ENCODE measurements around the gene GREM2.

The GREM2 gene

DNA sequence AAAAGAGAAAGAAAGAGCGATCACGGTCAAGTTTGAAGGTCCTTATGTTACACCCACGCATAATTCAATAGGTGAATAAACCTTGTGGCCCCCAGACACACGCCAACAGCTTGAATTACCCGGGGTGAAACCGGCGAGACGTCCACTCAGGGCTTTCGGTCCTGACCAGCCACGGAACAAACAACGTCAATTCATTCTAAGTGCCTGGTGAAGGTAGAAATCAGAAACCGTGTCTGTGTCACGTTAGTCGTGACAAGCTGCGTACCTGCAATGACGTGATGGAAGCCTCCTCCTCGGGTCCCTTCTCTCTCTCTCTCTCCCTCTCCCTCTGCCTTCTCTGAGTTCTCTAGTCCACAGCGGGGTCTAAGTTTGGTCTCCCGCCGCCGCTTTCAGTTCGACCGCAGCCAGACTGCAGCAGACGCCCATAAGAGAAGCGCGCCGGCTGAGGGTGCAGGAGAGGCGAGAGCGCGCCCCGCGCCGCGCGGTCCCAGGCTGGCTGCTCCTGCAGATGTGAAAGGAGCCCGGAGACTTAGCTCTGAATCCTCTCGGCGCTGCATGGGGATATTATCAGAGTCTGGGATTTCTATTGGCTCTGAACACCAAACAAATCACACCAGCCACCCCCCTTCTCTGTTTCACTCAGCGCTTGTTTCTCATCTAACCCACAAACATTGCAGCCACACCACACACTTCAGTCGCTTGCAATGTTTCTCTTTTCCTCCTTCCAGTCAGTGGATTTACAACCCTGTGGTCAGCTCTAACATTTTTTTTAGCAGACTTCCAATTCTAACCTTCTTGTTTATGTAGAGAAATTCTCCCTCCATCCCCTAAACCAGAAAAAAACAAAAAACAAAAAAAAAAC, at the start of gene GREM2:
GREM2 (minus strand) TSS at position 537 of the 862 bp plus-strand sequence. CDS start 118,680 bp downstream, outside the sequence.
- peak; percentile 98 for DNase-seq

DNA sequence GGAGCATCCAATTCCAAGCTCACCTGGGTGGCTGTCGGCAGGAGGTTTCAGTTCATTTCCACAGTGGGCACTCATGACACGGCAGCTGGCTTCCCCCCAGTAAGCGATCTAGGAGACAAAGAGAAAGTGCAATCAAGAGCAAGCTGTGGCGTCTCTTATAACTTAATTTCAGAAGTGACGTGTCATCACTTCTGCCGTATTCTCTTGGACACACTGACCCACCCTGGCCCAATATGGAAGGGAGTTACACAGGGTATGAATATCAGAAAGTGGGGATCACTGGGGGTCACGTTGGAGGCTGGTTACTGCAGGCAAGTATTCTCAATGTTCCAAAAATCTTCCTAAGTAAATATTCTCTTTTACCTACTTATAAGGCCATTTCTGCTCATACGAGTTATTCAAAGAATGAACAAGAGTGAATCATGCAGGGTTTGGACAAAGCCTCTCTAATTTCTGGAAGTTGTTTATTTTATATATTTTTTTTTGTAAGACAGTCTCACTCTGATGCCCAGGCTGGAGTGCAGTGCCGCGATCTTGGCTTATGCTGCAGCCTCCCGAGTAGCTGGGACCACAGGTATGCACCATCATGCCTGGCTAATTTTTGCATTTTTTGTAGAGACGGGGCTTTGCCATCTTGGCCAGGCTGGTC, 46.5 kb upstream of the GREM2 start:
- peak; percentile 70 for DNase-seq

DNA sequence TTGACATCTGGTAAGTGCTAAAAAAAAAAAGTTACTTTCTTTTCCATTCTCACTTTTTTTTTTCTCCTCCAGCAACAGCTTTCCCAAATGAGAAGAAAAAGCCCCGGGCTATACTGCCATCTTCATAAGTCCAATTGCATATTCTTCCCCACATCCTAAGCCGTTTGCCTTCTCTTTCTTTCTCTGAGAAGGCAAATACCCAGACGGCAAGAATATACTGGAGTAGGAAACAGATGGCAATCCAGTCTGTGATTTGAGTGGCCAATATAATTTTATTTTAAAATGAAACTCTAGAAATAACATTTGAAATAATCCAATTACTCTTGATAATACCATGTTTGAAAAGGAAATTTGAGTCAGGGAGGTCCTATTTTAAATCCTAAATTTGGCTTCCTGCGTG, 44.6 kb upstream of the GREM2 start:
- DNase-seq, result no peak

DNA sequence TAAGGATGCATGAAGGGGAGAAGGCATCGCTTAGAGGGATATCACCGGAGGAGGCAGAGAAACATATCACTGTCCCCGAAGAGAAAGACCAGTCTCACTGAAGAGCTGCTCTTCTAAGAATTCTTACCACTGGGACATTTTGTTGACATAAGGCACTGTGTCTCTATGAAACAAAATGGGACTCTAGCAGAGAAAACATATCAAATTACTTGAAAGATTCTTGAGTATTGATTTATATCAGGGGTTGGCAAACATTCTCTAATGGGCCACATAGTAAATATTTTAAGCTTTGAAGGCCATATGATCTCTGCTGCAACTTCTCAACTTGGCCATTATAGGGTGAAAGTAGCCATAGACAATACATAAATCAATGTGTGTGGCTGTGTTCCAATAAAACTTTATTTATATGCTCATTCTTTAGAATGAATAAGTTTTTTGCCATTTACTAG, 41.0 kb upstream of the GREM2 start:
- DNase-seq, result no peak

DNA sequence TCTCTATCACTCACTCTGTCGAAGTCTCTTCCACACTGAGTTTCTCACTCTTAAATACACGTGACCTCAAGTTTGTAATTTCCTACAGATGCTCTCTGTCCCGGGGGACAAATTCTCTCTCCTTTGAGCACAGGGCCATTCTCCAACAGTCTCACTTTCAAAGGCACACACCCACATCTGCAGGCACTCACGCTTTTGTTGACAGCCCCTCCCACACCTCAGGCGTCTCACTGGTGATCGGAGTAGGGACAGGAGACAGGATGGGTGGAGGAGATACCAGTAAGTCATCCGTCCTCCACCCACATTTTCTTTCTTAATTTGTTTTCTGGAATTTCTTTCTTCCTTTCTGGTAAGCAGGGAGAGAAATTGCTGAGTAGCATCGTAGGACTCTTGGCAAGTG, 40.6 kb upstream of the GREM2 start:
- DNase-seq, result peak; percentile 31

DNA sequence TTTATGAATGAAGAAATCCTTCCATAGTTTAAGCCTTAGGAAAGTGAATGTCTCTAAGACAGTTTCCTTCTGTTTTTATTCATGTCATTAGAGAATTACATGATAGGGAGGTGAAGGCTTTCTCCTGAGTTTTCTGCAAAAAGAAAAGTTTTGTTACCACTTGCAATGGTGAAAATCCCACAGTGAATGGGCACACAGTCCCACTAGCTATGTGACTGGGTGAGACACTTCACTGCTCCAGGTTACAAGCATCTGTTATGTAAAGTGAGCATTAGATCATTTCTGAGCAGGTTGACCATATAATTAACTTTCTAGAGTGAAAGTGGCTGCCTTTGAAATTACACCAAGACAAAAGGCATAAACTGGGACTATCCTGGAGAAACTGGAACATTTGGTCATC, 38.9 kb upstream of the GREM2 start:
- DNase-seq, result no peak

DNA sequence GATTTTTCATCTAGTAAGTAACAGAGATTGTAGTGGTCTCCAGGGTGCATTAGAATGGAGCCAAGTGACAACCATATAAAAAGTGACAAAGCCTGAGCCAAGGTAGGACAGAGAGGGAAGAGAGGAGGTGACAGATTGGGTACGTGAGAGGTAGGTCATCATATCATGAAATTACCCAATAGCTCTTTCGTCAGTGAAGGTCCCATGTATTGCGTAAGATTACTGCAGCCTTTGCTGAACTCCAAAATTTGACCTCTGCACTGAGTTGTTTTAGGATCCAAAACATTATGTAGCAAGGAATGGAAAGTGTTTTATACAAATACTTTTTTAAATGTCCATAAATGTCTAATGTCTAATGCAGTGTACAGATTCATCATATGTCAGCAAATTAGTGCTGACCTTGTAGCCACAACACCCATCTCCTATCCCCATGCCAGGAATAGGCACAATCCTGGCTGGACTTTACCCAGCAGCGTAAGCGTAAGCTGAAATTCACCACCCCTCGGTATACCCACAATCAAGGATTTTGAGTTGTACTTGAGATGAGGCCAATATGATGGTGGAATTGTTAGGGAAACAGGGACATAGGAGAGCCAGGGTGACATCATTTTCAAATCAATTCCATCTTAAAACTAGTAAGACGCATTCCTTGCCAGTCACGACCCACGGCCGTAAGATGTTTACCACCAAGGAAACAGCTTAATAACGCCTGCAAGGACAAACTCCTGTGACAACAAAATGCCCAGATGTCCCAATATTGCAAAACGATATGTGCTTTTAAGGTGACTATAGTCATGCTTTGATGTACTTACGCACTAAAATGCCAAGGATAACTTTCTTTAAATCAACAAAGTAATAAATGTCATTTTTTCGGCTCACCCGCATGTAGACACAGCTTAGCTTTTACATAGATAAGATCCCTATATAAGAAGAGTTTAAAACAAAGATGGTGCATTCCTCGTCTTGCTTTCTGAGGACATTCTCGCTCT, 38.1 kb upstream of the GREM2 start:
- no peak for DNase-seq

DNA sequence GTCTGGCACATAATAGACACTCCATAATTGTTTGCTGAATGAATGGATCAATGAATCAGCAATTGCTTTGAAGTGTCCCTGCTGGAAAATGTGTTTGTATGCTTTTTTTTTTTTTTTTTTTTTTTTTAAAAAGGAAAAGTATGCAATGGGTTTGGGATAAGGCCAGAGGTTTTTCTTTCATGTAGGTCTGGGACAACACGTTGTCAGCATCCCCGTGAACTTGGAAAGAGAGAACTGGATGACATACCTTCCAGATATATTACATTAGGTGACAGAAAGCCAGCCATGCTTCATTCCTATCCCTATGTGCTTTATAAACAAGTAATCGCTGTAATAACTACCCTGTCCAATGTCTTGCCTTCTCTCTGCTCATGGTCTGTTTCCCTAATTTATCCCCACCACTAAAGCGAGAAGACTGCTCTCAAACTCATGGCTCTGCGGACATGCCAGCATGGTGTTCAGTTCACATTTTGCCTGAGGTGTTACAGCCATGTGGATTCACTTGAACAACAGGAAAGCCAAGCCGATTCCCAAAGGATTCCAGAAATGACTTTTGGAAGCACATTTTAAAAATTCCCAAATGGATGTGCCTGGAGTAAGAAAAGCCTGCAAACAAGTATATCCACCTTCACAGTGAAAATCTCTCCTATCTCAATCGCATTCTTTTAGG, 34.8 kb upstream of the GREM2 start:
- DNase-seq, result no peak

DNA sequence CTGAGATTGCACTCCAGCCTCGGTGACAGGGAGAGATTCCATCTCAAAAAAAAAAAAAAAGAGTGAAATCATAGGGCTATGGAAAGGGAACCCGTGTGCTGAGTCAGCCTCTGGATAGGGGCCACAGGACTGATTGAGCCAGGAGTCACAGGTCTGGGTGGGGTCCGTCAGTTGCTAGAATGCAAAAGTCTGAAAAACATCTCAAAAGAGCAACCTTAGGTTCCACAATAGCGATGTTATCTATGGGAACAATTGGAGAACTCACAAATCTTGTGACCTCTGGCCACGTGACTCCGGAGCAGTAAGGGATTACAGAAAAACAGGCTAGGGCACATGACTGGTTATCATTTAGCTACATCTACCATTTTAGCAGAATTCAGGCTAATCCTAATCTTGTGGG, 32.8 kb upstream of the GREM2 start:
- no peak for DNase-seq

DNA sequence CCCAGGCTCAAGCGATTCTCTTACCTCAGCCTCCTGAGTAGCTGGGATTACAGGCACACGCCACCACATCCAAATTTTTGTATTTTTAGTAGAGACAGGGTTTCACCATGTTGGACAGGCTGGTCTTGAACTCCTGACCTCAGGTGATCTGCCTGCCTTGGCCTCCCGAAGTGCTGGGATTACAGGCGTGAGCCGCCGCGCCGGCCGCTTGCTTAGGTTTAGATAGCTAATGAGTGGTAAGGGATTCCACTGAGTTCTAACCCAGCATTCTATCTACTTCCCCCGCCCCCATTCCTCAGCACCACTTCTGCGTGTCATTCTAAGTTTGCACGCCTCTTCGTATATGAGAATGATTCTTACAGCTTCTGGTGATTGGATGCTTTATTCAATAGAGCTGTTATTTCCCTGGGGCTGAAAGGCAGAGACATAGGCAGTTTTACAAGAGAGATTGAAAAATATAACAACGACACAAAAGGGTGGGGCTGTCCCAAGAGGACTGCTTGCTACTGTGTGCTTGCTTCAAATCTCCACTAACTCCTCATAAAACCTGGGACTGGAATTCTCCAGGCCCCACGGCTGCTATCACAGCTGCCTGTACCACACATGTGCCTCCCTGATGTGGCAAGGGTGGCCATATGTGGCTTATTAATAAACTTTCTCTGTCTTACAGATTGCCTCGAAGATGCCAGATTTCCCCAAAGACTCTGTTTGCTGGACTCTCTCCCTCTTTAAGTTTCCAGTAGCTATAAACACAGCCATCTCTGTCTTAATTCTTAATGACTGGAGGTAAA, 23.7 kb upstream of the GREM2 start:
- no peak for DNase-seq

DNA sequence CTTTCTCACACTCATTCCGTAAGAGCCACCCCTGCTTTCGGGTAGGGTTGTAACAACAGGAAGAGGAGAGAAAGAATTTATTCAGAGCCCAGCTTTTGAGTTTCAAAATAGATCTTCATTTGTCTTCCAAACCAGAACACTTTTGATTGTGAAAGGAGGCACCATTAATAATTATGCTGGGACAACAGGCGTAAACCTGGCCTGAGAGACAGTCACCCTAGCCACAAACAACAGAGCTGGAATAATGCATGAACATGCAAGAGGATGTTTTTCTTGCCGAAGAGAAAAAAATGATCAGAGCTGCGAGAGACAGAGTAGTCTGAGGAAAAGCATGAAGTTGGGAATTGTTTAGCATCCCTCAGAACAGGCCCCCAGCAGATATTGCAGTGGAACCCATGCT, 18.5 kb upstream of the GREM2 start:
- DNase-seq, result no peak

DNA sequence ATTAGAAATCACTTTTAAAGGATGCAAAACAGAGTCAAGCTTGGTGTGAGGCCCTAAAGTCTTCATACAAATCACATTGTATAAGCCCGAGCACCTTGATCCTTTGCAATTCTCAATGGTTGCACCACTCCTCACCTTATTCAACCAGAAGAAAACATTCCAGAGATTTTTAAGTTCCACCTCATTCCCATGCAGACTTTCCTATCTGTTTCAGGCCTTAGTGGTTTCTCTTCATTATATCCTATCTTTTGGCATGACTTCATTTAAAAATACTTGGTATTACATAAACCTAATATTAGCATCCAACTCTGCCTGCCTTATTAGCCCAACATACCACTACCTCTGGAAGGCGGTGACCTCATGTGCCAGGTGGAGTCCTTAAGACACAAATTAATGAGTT, 9.3 kb upstream of the GREM2 start:
- no peak for DNase-seq

DNA sequence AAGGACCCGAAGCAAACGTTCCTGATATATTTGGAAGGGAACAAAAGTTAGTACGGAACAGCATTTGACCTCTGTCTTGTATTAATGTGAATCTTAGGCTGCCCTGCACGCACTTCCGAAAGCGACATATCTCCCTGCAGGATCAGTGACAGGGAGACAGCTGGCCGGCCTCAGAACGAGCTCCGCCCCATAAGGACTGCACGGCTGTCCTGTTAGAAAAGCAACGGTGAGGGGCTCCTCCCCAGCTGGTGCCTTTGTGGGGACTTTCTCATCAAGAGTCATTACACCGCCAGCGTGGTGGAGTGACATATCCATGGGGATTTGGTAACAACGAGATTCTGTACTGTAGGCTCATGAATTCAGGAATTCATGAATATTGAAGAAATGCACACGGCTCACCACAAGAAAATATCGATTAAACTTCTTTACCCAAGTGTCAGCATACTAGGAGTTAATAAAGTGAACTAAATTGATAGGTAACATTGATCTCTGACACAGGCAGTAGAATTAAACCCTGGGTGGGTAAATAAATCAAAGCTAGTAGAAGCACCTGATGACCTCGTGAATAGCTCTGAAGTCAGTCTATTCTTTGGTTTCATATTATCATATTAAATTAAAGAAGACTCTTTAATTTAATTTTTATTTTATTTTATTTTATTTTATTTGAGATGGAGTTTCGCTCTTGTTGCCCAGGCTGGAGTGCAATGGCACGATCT, 8.1 kb upstream of the GREM2 start:
- DNase-seq, result no peak

DNA sequence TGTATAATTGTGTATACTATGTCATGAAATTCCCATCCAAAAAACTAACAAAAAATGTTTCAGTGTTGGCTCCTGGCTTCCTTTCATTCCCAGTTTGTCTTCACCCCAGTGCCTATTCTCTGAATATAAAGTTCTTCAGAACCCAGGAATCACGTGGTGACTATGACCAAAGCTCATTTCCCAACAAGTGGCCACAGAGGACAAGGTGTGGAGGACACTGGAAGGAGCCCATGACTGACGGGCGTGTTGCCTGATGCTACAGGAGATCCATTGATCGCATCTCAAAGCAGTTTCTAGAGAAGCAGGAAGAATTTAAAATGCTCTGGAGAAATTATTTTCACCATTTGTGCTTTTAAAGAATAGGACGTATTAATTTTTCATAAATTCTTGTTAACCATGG, 7.4 kb upstream of the GREM2 start:
- no peak for DNase-seq

DNA sequence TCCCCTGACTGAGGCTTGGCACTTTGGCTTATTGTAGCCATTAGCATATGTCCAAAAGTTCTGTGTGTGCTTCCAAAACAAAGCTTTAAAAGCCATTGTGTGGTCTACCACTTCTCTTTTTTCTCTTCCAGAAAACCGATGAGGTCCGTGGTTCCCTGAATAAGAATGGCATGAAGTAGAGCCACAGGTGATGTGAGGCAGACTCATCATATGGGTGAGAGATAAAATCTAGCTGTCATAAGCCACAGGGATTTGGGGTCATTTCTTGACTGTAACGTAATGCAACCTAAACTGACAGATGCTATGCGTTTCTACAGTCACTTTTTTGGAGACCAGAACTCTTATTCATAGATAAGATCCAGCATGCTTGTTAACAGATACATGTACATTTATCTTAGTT, 7.0 kb upstream of the GREM2 start:
- DNase-seq, result no peak

DNA sequence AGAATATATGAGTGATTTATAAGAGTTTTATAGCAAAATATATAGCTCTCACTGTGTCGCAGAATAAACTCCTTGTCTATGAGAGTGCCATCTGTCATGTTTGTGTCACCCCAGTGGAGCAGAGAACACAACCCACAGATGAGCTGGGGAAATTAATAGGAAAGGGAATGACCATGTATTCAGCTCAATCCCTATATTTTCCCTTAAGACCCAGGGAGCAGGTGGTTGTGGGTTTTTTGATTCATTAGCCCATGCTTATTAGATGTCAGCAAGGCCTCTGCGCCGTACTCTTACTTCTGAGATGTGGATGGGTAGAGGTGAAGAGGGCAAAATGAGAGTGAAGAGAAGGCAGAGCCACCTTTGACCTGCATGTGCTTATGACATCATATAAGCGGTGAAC, 4.1 kb upstream of the GREM2 start:
- DNase-seq, result no peak

DNA sequence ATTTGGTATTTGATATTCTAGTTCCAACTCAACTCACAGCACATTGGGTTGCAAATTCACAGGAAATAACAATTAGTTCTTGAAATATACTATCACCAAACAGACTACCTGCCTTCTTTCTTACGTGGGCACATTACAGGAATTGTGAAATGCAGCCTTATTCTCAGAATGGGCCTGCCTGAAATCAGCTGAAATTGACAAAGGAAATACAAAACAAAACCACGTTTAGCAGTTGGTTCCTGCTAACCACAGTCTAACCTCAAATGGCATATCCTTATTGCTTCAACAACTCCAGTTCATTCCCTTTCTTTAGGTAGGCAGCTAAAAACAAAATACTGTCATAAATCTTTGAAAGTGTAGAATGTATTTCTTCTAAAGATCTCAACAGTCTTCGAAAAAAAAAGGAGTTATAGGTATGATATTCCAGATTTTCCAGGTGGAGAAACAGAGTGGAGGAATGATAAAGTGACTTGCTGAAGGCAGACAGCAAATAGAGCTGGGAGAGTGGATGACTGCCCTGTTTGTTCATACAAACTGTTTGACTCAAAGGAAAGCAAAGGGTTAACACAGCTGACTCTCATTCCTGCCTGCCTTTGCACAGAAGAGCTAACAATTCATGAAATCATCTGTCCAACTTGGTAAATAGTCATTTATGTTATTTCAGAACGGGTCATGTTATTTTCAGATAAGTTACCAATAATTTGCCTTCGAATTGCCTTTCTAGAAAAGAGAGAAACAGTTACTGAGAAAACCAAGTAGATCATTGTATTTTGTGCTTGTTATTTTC, 1.6 kb upstream of the GREM2 start:
- no peak for DNase-seq

DNA sequence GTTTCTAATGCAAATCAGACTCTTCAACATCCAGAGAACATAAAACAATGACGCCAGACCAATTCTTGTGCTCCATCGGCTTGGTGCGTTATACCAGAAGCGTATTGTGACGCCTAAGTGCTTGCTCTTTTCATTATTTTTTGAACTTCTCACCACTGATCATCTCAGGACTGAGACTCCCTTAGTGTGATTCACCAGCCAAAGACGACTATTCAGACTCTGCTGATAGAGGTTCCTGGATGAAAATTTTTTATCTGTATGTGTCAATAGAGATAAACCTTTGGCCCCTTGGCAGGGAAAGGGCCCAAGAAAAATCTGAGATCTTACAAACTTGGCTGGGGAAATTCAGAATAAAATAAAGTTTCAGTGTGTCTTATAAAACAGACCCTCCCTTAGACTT, 856 bp upstream of the GREM2 start:
- peak; percentile 30 for DNase-seq

DNA sequence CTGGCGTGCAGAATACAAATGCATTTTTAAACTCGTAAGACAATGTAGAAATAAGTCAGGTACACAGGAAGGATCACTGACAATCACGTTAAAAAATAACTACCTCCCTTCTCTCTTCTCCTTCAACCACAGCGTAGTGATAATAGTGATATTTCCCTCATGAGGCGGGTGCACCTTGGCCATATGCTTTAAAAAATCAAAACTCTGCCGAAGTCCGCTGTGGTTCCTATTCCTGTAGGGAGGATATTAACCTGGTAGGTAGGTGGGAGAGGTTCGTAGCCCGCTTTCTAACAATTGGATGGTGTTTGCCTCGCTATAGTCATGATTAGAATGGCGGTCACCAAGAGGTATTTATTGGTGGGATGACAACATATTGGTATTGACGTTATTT, 732 bp downstream of the GREM2 start:
- DNase-seq, result no peak

DNA sequence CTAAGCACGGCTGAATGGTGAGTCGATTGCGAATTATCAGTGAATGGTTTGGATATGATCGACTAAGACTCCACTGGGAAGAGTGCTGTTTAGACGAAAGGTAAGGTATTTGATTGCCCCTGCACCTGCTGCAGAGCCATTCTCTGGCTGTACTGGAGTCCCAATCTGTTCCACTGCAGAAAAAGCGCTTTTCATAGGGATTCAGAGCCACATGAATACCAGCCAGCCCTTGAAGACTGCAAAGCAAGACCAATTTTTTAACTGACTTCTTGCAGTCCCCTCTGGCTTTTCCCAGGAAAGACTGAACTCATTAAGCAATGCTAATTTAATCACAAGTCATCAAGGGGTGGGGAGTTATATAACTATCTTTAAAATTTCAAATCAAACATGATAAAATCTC, 1.3 kb downstream of the GREM2 start:
- DNase-seq, result no peak
